Naive thymus-derived CD4-positive, alpha-beta T cell (primary cell): ENCODE data around the gene LIPF. TPM values are rescaled to one million over a fixed set of nuclear protein-coding genes. Genes with fewer than 3 reads are reported as not detected.

ENCODE experiments used
- ATAC-seq: fragments of 150-1000 bp; cut with Tn5 transposase; 2 replicates; pipeline ENCODE4 v1.10.0; 2021; ENCODE audit warnings: mild to moderate bottlenecking, moderate library complexity
- CTCF ChIA-PET: fragments of 350-600 bp; sonication (Branson Sonifier 250); formaldehyde crosslinking; loops from one replicate; lab custom pipeline; 2021; ENCODE audit warnings: antibody characterized with exemption; lab: Charles Lee
- POLR2A ChIA-PET: fragments of 350-600 bp; sonication (Branson Sonifier 250); formaldehyde crosslinking; loops from one replicate; lab custom pipeline; 2021; ENCODE audit warnings: antibody characterized with exemption, inconsistent platforms; lab: Charles Lee
- DNase-seq, 9 donors: peaks; one replicate each; pipeline versions ENCODE4 v3.0.0 to v3.0.0-alpha.2; 2020 to 2022; ENCODE audit warnings: mixed read lengths in 1 of 9
- H3K27ac ChIP-seq: one replicate; pipeline ENCODE4 v1.7.0; 2013; ENCODE audit warnings: mild to moderate bottlenecking, low read depth, low read length, moderate library complexity
- H3K27me3 ChIP-seq, 2 donors: one replicate each; pipeline ENCODE4 v1.7.0; 2013; ENCODE audit warnings: low read length in 2 of 2, mild to moderate bottlenecking in 2 of 2, moderate library complexity in 2 of 2; ENCODE audit not compliant: control insufficient read depth in 2 of 2, insufficient read depth in 2 of 2
- H3K36me3 ChIP-seq, 3 experiments: 1 replicate in 2 of 3; 2 replicates in 1 of 3; pipeline ENCODE4 v1.7.0; 2013; ENCODE audit warnings: low read length in 3 of 3, mild to moderate bottlenecking in 3 of 3, moderate library complexity in 1 of 3; ENCODE audit not compliant: insufficient read depth in 3 of 3, control insufficient read depth in 2 of 3
- H3K4me1 ChIP-seq, 2 donors: one replicate each; pipeline ENCODE4 v1.7.0; 2013; ENCODE audit warnings: low read length in 2 of 2, mild to moderate bottlenecking in 2 of 2, moderate library complexity in 1 of 2; ENCODE audit not compliant: control insufficient read depth in 2 of 2, insufficient read depth in 2 of 2
- H3K4me3 ChIP-seq: 2 replicates; pipeline ENCODE4 v1.7.0; 2013; ENCODE audit warnings: mild to moderate bottlenecking, low read length
- H3K9me3 ChIP-seq, 3 experiments: 1 replicate in 2 of 3; 2 replicates in 1 of 3; pipeline ENCODE4 v1.7.0; 2013; ENCODE audit warnings: low read length in 3 of 3; ENCODE audit not compliant: control insufficient read depth in 2 of 3
- H3K27ac Mint-ChIP-seq, 9 donors: one replicate each; pipeline ENCODE4 v1.8.0; 2020 to 2022; ENCODE audit warnings: mixed read lengths in 9 of 9, mild to moderate bottlenecking in 8 of 9, moderate library complexity in 5 of 9, inconsistent platforms in 2 of 9
- H3K27me3 Mint-ChIP-seq, 5 donors: one replicate each; pipeline ENCODE4 v1.8.0; 2021 to 2022; ENCODE audit warnings: mixed read lengths in 5 of 5, mild to moderate bottlenecking in 1 of 5
- H3K36me3 Mint-ChIP-seq, 5 donors: one replicate each; pipeline ENCODE4 v1.8.0; 2020 to 2022; ENCODE audit warnings: mixed read lengths in 5 of 5, mild to moderate bottlenecking in 3 of 5, inconsistent platforms in 1 of 5
- H3K4me1 Mint-ChIP-seq, 7 donors: one replicate each; pipeline ENCODE4 v1.8.0; 2020 to 2022; ENCODE audit warnings: mixed read lengths in 7 of 7, mild to moderate bottlenecking in 3 of 7, inconsistent platforms in 1 of 7
- H3K4me3 Mint-ChIP-seq, 10 donors: one replicate each; pipeline ENCODE4 v1.8.0; 2020 to 2022; ENCODE audit warnings: mild to moderate bottlenecking in 10 of 10, mixed read lengths in 10 of 10, moderate library complexity in 6 of 10, inconsistent platforms in 2 of 10
- H3K9me3 Mint-ChIP-seq, 11 donors: one replicate each; pipeline ENCODE4 v1.8.0; 2020 to 2022; ENCODE audit warnings: mixed read lengths in 11 of 11, mild to moderate bottlenecking in 4 of 11, inconsistent platforms in 1 of 11, moderate library complexity in 1 of 11
- intact Hi-C, 2 donors: fragments of 100-400 bp; cut with micrococcal nuclease; formaldehyde crosslinking; loops; one replicate each; pipeline ENCODE4 v1.15.1; 2023
- polyA plus RNA-seq, 2 donors: library from polyadenylated mRNA; unstranded; fragments of 300-500 nt; fragmentation: Illumina TruSeq; gene quantifications; one replicate each; pipeline ENCODE4 v1.2.3, GENCODE V29; 2021
- total RNA-seq, 6 experiments: library from RNA in 5 of 6; stranded (reverse) in 5 of 6; gene quantifications; 1 replicate in 5 of 6; 2 replicates in 1 of 6; pipeline ENCODE4 v1.2.3 and lab custom pipeline; 2021 to 2026

The LIPF gene
- total and polyA plus RNA-seq, 7 experiments from 2014 or later = not detected

DNA sequence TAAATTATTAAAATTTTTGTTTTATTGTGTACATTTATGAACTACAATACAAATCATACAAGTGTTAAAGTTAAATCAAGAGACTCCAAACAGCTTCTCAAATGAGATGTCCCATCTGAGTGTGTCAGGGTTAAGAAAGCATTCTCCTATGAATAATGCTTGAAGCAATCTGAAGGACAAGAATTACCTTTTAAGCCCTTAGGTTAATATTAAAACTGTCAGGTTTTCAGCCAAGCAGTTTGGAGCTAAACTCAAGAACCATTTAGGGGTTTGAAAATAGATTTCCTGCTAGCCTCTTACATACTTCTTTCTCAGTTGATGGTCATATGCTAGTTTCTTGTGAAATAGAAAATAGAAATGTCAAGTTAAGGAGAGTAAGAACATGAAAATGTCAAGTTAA lies 39.4 kb upstream of the LIPF start:
- Histone ChIP-seq H3K36me3 (no peaks in the 10 kb centered on the region), H3K9me3 (no peaks in the 10 kb centered on the region), H3K27ac (no peak overlapping the region), H3K27me3 (no peaks in the 10 kb centered on the region), H3K4me3 (no peak overlapping the region), H3K4me1 (no peaks in the 10 kb centered on the region)
- DNase-seq (no peak), ATAC-seq (no peak)
- H3K27ac Mint-ChIP-seq = no peak overlapping the region
- peaks cover 0 to 21% (median 3%) of the 10 kb centered on the region in 5 donors for H3K27me3 Mint-ChIP-seq
- H3K4me3 Mint-ChIP-seq = no peak overlapping the region
- peaks cover 0 to 8% (median 1%) of the 10 kb centered on the region in 11 donors for H3K9me3 Mint-ChIP-seq
- no peaks in the 10 kb centered on the region for H3K36me3 Mint-ChIP-seq
- intact Hi-C loops = no loop called here
- CTCF ChIA-PET = no interaction called here
- H3K4me1 Mint-ChIP-seq = no peaks in the 10 kb centered on the region
- POLR2A ChIA-PET = no interaction called here

DNA sequence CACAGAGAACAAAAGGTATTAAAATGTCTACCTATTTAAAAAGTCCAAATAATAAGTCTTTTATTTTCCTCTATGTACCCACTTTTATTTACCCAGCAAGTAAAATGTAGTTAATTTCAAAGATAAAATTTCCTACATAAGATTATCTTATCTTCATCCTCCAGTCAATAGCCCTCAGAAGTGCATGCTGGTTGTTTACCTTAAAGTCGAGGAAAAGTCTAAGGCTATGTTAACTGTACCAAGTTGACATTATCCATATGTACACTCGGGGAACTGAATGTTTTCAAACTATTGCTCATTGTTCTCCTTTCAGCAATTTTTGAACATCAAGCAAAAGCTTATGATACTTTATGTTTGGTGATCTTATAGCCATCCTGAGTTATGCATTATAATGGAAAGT lies 24.1 kb upstream of the LIPF start:
- no peak overlapping the region for H3K27ac Mint-ChIP-seq
- H3K9me3 ChIP-seq = no peaks in the 10 kb centered on the region
- H3K4me1 ChIP-seq = no peaks in the 10 kb centered on the region
- H3K4me1 Mint-ChIP-seq = no peaks in the 10 kb centered on the region
- H3K4me3 Mint-ChIP-seq = no peak overlapping the region
- no peak overlapping the region for H3K4me3 ChIP-seq
- H3K36me3 ChIP-seq = no peaks in the 10 kb centered on the region
- no peaks in the 10 kb centered on the region for H3K27me3 ChIP-seq
- no peak overlapping the region for H3K27ac ChIP-seq
- intact Hi-C loops = no loop called here
- CTCF ChIA-PET = no interaction called here
- peaks cover 0 to 25% (median 2%) of the 10 kb centered on the region in 11 donors for H3K9me3 Mint-ChIP-seq
- no peak for ATAC-seq
- H3K36me3 Mint-ChIP-seq = peaks cover 0 to 6% (median 0%) of the 10 kb centered on the region in 5 donors
- H3K27me3 Mint-ChIP-seq = peaks cover 10 to 32% (median 29%) of the 10 kb centered on the region in 5 donors
- DNase-seq = no peak
- POLR2A ChIA-PET = no interaction called here

DNA sequence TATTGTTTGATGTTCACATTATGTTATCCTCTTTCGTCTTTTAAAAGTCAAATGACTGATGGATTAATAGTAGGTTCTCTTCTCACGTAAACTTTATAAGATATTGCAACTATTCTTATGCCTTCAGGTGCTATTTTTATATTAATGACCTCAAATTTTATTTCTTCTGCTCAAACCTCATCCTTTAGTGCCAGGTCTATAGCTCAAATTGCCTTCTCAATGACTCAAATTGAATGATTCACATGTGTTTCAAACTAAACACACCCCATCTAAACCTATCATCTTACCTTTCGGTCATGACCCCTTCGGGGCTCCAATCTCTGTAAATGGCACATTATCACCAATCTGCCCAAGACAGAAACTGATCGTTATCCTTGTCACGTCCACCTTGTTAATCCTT lies 22.0 kb upstream of the LIPF start:
- no peak for DNase-seq
- Histone ChIP-seq H3K36me3 (no peaks in the 10 kb centered on the region), H3K9me3 (no peaks in the 10 kb centered on the region), H3K4me1 (no peaks in the 10 kb centered on the region), H3K27me3 (no peaks in the 10 kb centered on the region), H3K27ac (no peak overlapping the region), H3K4me3 (no peak overlapping the region)
- peaks cover 0 to 6% (median 0%) of the 10 kb centered on the region in 5 donors for H3K36me3 Mint-ChIP-seq
- no peak for ATAC-seq
- ChIA-PET POLR2A (no interaction called here), CTCF (no interaction called here)
- H3K9me3 Mint-ChIP-seq = peaks cover 0 to 21% (median 2%) of the 10 kb centered on the region in 11 donors
- H3K4me3 Mint-ChIP-seq = no peak overlapping the region
- peaks cover 0 to 2% (median 0%) of the 10 kb centered on the region in 7 donors for H3K4me1 Mint-ChIP-seq
- peaks cover 5 to 29% (median 9%) of the 10 kb centered on the region in 5 donors for H3K27me3 Mint-ChIP-seq
- H3K27ac Mint-ChIP-seq = no peak overlapping the region
- intact Hi-C loops = no loop called here

DNA sequence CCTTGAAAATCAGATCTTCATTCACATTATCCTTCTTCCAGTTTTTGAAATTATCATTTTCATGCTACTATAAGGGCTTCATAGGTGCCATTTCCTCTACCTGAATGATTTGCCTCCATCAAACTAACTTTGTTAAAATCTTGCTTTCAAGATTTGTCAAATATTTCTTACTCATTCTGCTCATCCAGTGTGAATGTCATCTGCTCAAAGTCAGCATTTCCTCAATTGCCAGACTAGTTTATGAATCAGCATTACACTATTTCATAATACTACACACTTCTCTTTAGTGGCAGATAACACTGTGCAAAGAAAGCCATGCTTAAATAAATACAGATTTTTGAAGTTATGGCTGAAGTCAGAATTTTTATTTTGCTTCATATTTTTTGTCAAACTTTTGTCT lies 21.3 kb upstream of the LIPF start:
- no peaks in the 10 kb centered on the region for H3K9me3 ChIP-seq
- no peaks in the 10 kb centered on the region for H3K27me3 ChIP-seq
- ATAC-seq = peak; percentile 69
- DNase-seq = no peak
- Mint-ChIP-seq H3K36me3 (peaks cover 0 to 3% (median 0%) of the 10 kb centered on the region in 5 donors), H3K27me3 (peaks cover 5 to 28% (median 5%) of the 10 kb centered on the region in 5 donors), H3K4me1 (peaks cover 0 to 2% (median 0%) of the 10 kb centered on the region in 7 donors), H3K4me3 (no peak overlapping the region), H3K27ac (no peak overlapping the region), H3K9me3 (peaks cover 0 to 13% (median 2%) of the 10 kb centered on the region in 11 donors)
- H3K4me1 ChIP-seq = no peaks in the 10 kb centered on the region
- ChIA-PET CTCF (no interaction called here), POLR2A (no interaction called here)
- H3K4me3 ChIP-seq = no peak overlapping the region
- no peak overlapping the region for H3K27ac ChIP-seq
- intact Hi-C loops = no loop called here
- no peaks in the 10 kb centered on the region for H3K36me3 ChIP-seq

DNA sequence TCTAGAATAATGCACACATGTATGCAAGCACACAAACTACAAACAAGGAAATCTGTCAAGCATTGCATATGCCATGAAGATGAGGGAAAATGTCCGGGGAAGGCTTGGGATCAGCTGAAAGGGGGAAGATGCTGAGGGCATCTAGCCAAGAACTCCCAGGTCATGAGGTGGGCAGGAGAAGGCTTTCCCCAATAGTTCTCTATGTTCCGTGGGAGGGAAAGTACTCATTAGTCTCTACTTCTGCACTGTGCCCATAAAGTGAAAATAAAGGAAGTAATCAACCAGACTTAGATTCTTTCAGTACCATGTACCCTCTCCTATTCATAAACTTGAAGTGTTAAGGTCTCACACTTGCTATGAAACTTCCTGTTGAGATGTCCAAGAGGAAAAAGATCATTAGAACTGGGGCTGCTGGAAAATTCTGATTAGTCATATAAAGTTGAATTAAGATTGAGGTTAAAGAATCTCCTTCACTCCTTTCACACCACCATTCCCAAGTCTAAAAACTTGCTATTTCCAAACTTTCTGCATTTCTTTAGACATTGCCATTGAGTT lies 17.1 kb upstream of the LIPF start:
- H3K27me3 Mint-ChIP-seq = peaks cover 6 to 28% (median 8%) of the 10 kb centered on the region in 5 donors
- ATAC-seq (no peak), DNase-seq (no peak)
- Histone ChIP-seq H3K9me3 (no peaks in the 10 kb centered on the region), H3K4me1 (no peaks in the 10 kb centered on the region), H3K4me3 (no peak overlapping the region), H3K36me3 (no peaks in the 10 kb centered on the region), H3K27ac (no peak overlapping the region), H3K27me3 (no peaks in the 10 kb centered on the region)
- H3K9me3 Mint-ChIP-seq = peaks cover 0 to 2% (median 0%) of the 10 kb centered on the region in 11 donors
- H3K4me1 Mint-ChIP-seq = peaks cover 0 to 2% (median 0%) of the 10 kb centered on the region in 7 donors
- H3K36me3 Mint-ChIP-seq = no peaks in the 10 kb centered on the region
- intact Hi-C loops = no loop called here
- CTCF ChIA-PET = no interaction called here
- POLR2A ChIA-PET = no interaction called here
- H3K4me3 Mint-ChIP-seq = no peak overlapping the region
- H3K27ac Mint-ChIP-seq = no peak overlapping the region

DNA sequence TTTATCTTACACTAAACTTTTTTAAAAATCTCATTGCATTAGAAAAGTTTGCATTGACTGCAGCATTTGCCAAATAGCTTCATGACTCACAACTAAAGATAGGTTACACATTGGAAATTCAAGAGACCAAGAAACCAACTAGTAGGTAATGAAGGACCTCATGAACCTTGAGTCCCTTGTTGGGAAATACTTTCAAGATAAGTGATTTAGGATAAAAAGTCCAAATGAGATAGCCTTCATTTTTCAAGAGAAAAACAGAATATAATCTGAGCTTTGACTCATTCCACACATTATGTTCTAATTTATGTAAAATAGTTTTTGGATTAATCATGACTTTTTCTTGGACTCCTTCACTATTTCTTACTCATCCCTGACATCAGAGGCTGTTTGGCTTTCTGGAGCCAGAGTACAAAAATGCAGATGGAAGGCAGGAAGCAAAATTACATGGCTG lies 13.1 kb upstream of the LIPF start:
- ChIA-PET POLR2A (no interaction called here), CTCF (no interaction called here)
- DNase-seq = no peak
- H3K36me3 Mint-ChIP-seq = no peaks in the 10 kb centered on the region
- H3K9me3 Mint-ChIP-seq = peaks cover 0 to 2% (median 0%) of the 10 kb centered on the region in 11 donors
- H3K9me3 ChIP-seq = no peaks in the 10 kb centered on the region
- H3K27me3 Mint-ChIP-seq = peaks cover 6 to 24% (median 13%) of the 10 kb centered on the region in 5 donors
- H3K27ac ChIP-seq = no peak overlapping the region
- H3K4me3 Mint-ChIP-seq = no peak overlapping the region
- no peaks in the 10 kb centered on the region for H3K4me1 ChIP-seq
- no peaks in the 10 kb centered on the region for H3K36me3 ChIP-seq
- H3K4me1 Mint-ChIP-seq = peaks cover 0 to 2% (median 0%) of the 10 kb centered on the region in 7 donors
- intact Hi-C loops = no loop called here
- H3K4me3 ChIP-seq = no peak overlapping the region
- ATAC-seq = no peak
- H3K27ac Mint-ChIP-seq = no peak overlapping the region
- H3K27me3 ChIP-seq = no peaks in the 10 kb centered on the region

DNA sequence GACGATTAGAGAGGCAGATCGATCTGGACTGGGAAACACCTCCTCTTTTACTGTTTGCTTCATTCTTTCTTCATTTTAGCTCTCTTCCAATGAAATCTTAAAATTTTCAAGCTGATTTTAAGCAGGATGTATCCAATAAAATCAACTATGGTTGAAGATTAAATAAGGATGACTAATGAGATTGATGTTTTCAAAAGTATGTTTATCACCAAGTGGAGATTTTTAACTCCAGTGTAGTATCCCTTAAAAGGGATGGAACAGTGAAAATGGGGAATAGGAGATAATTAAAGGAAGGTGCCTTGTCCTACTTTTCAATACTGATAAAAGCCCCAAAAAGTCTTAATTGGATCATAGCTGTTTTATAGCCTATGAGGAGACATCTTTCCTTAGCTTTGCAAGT lies 11.6 kb upstream of the LIPF start:
- ATAC-seq (no peak), DNase-seq (no peak)
- Mint-ChIP-seq H3K27me3 (peaks cover 0 to 18% (median 16%) of the 10 kb centered on the region in 5 donors), H3K36me3 (no peaks in the 10 kb centered on the region), H3K9me3 (peaks cover 0 to 2% (median 0%) of the 10 kb centered on the region in 11 donors), H3K4me1 (no peaks in the 10 kb centered on the region), H3K4me3 (no peak overlapping the region), H3K27ac (no peak overlapping the region)
- Histone ChIP-seq H3K27ac (no peak overlapping the region), H3K9me3 (no peaks in the 10 kb centered on the region), H3K36me3 (no peaks in the 10 kb centered on the region), H3K27me3 (no peaks in the 10 kb centered on the region), H3K4me1 (no peaks in the 10 kb centered on the region), H3K4me3 (no peak overlapping the region)
- intact Hi-C loops = no loop called here
- CTCF ChIA-PET = no interaction called here
- POLR2A ChIA-PET = no interaction called here
